NCI-H1694 treated with DMSO at 0.1 percent for 48 hours (cell line): ENCODE data around the gene USP26.
A peak's percentile ranks its signal among the peaks of the same experiment; 100 is the strongest.
"Not testable (repeated sequence)": the region's sequence is repeated elsewhere in the genome, so short reads cannot be mapped to it uniquely, and the experiment has no call there.

Experiments
- DNase-seq: peaks from one replicate; lab custom pipeline; 2025; lab: John Stamatoyannopoulos, UW

Gene USP26

DNA sequence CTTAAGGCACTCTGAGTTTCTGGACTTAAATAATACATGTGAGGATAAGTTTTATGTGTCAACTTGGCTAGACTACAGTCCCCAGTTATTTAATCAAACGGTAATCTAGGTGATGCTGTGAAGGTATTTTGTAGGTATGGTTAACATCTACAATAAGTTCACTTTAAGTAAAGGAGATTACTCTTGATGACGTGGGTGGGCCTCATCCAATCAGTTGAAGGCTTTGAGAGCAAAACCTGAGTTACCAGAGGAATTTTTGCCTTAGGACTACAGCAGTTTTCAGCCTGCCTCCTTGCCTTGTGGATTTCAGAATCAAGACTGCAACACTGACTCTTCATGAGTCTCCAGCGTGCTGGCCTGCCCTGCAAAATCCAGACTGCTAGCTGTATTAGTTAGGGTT is 78.7 kb downstream of the USP26 start:
- DNase-seq, result no peak

DNA sequence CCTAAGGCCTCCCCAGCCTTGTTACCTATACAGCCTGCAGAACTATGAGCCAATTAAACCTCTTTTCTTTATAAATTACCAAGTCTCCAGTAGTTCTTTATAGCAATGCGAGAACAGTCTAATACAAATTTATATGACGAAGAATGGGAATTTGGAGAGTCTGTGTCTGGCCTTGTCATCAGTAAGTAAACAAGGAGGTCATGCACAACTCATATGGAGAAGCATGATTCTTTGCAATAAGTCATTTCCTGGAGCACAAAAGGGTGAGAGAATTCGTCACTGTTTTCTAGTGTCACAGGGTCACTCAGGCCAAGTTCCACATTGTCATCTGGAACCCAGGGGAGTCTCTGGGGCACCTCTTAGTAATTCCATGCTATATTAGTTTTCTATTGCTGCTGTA is 89.5 kb downstream of the USP26 start:
- no peak for DNase-seq

DNA sequence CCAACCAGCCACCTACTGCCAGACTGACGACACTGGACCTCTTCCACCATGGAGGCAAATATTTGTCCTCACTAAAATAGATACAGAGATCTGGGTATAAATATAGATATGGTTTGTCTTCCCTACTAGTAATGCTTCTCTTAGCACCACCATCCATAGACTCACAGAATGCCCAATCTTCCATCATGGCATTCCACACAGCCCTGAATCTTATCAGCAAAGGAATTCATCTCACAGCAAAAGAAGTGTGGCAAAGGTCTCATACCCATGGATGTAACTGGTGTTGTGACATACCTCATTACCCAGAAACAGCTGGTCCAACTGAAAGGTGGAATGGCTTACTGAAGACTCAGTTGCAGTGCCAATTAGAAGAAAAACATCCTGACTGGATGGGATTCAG is 91.3 kb downstream of the USP26 start:
- no peak for DNase-seq

DNA sequence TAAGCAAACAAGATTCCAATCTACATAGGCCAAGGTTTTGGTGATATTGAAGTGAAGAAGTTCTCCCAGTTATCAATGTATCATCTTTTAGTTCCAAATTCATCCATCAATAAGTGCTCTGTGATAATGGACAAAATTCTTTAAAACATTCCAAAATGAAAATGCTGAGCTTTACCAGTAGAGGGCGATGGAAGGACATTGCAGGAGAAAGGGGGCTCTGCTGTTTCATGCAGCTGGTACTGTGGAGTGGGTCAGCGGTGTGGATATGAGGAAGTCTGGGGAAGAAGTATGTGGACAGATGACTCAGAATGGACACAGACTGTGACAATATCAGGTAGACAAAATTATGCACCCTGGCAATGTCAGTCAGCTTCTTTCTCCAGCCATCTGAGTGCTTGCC is 91.9 kb downstream of the USP26 start:
- DNase-seq, result peak; percentile 2

DNA sequence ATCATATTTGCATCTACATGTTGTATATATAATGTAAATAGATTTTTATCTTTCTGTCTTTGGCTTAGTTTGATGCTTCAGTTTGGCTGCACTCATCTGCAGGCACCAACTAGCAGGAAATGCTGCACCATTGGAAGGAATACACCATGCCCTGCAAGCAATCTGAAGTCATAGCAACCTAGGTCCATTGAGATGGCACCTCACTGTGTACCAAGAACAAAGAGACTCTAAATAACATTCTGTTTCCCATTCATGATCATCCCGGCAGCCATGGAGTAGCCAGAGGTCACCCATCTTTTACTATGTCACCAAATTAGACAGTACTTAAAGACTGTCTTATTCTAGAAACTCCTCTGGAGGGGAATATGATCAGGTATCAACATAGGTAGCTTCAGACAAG is 97.7 kb downstream of the USP26 start:
- no peak for DNase-seq

DNA sequence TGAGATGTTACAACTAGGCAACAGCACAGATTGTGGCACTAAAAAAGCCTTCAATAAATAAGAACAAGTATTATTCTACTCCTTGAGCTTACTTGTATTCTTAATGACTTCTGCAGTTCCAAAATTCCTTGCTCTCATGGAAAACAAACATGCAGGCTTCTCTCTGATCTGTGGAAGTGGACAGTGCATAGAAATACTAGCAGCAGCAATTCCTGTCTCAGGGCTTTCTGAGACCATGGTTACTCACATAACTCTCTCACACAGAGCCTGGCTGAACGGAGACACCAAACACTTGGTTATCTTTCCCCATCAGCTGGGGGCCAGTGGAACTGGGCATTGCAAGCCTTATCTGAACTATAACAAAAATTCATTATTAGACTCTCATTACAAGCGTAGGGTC is 106.1 kb downstream of the USP26 start:
- DNase-seq, result no peak

DNA sequence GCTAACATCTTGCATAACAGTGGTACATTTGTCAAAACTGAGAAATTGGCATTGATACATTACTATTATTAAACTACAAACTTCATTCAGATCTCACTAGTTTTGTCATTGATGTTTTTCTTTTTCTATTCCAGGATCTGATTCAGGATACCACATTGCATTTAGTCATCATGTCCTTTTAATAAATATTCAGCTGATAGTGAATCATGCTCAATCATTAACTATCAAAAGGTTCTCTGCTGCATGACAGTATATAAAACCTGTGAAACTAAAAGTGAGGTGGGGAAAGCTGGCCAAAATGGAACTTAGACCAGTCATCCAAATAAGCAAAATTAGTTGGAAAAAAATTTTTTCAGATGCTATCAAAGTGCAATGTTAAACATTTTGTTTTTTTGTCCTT is 110.4 kb downstream of the USP26 start:
- no peak for DNase-seq

DNA sequence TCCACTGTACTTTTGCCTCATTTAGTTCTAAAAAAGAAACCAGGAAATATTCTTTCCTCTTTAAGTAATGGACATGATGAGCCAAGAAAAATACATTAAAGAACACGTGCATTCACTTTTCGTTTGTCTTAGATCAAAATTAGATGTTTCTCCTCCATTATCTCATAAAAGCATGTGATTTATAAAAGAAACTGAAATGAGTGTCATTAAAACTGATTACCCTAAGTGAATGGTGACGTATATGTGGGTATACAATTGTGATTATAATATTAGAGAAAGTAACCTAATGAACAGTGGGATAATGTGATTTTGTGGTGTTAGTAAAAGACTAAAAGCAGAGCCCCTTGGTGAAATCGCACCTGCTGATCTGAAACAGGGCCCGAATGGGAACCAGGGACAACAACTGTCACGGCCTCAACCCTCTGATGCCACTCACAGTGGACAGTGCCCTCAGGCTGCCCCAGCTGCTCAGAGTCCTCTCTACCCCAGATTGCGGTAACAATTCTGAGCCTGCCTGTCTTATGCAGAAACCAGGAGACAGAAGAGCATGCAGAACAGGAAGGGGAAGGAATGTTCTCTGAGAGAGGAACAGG is 112.8 kb downstream of the USP26 start:
- no peak for DNase-seq

DNA sequence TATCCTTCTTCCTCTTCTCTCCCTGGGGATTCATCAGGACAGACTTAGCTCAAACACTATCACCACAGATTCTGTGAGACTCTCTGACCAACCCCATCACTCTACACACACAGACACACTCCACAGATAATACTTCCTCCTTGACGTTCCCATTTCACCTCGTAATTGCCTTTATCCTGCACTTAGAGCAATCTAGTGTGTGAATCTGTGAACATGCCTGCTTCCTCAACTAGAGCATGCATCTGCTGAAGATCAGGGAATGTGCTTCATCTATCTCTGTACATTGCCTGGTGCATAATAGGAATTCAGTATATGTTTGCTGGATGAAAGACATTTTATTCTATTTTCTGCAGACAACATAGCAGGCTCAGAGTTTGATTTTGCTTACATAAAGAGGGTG is 113.4 kb downstream of the USP26 start:
- DNase-seq, result no peak

DNA sequence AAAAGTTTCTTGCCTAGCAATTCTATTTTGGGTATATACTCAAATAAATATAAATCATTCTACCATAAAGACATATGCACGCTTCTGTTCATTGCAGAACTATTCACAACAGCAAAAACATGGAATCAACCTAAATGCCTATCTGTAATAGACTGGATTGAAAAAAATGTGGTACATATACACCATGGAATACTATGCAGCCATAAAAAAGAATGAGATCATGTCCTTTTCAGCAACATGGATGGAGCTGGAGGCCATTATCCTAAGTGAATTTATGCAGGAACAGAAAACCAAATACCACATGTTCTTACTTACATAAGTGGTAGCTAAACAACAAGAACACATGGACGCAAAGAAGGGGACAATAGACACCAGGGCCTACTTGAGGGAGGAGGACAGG is 116.9 kb downstream of the USP26 start:
- DNase-seq, result not testable (repeated sequence)
